Activated CD8-positive, alpha-beta memory T cell treated with anti-CD3 and anti-CD28 coated beads, Interleukin-2, amount 50 U/mL, for 24 hours (primary cell): Measurements from ENCODE around the gene KRTAP10-11.
"Not testable (repeated sequence)": the region's sequence is repeated elsewhere in the genome, so short reads cannot be mapped to it uniquely, and the experiment has no call there.

ENCODE experiments used
- DNase-seq: peaks from one replicate; pipeline ENCODE4 v3.0.0-alpha.2; 2020; ENCODE audit errors: extremely low read depth

The KRTAP10-11 gene

GRCh38 chr21:44615466-44615865, 30.7 kb upstream of the KRTAP10-11 start:
- no peak for DNase-seq

GRCh38 chr21:44615911-44616590, 30.2 kb upstream of the KRTAP10-11 start:
- DNase-seq, result no peak

GRCh38 chr21:44616591-44616926, 29.7 kb upstream of the KRTAP10-11 start:
- DNase-seq, result no peak

GRCh38 chr21:44617071-44617501, 29.1 kb upstream of the KRTAP10-11 start:
- DNase-seq, result no peak

- DNase-seq, result no peak
These were observed 27.7 kb upstream of the KRTAP10-11 start for GRCh38 chr21:44618504-44618903.

GRCh38 chr21:44618909-44619308, 27.3 kb upstream of the KRTAP10-11 start:
- DNase-seq, result peak; percentile 30

GRCh38 chr21:44619886-44620285, 26.3 kb upstream of the KRTAP10-11 start:
- DNase-seq, result no peak

- DNase-seq, result no peak
These were observed 22.6 kb upstream of the KRTAP10-11 start for GRCh38 chr21:44623575-44623974.

- no peak for DNase-seq
These were observed 20.5 kb upstream of the KRTAP10-11 start for GRCh38 chr21:44625756-44626155.

GRCh38 chr21:44626262-44626661, 20.0 kb upstream of the KRTAP10-11 start:
- DNase-seq, result no peak

- no peak for DNase-seq
These were observed 19.5 kb upstream of the KRTAP10-11 start, which contains the start of gene KRTAP10-9 for GRCh38 chr21:44626673-44627143. Gene KRTAP10-9 (plus strand): TSS chr21:44627093. CDS start chr21:44627172, 79 bp downstream.

GRCh38 chr21:44627181-44627822, 18.9 kb upstream of the KRTAP10-11 start:
- not testable (repeated sequence) for DNase-seq

GRCh38 chr21:44627831-44628233, 18.4 kb upstream of the KRTAP10-11 start:
- not testable (repeated sequence) for DNase-seq

- DNase-seq, result no peak
These were observed 17.4 kb upstream of the KRTAP10-11 start for GRCh38 chr21:44628707-44629391.

GRCh38 chr21:44630440-44630839, 15.8 kb upstream of the KRTAP10-11 start:
- no peak for DNase-seq

- DNase-seq, result no peak
These were observed 14.1 kb upstream of the KRTAP10-11 start for GRCh38 chr21:44632067-44632466.

- no peak for DNase-seq
These were observed 9.8 kb upstream of the KRTAP10-11 start for GRCh38 chr21:44636209-44637017.

GRCh38 chr21:44637018-44637850, 9.0 kb upstream of the KRTAP10-11 start, which contains the start of gene KRTAP10-10:
Gene KRTAP10-10 (plus strand): TSS chr21:44637356. CDS start chr21:44637418, 62 bp downstream.
- no peak for DNase-seq

GRCh38 chr21:44637851-44638348, 8.3 kb upstream of the KRTAP10-11 start:
- DNase-seq, result not testable (repeated sequence)

- not testable (repeated sequence) for DNase-seq
These were observed 7.5 kb upstream of the KRTAP10-11 start for GRCh38 chr21:44638506-44639330.
